CD1c-positive myeloid dendritic cell (primary cell): ENCODE data around the gene C12orf43.

ENCODE experiments used
- DNase-seq: peaks from one replicate; pipeline ENCODE4 v3.0.0-alpha.2; 2016; ENCODE audit errors: extremely low spot score

C12orf43 gene

GRCh38 chr12:121030576-121031212 lies 14.4 kb upstream of the C12orf43 start:
- DNase-seq, result no peak

GRCh38 chr12:121026274-121027045 lies 10.2 kb upstream of the C12orf43 start:
- no peak for DNase-seq

- no peak for DNase-seq
These were observed 9.3 kb upstream of the C12orf43 start for GRCh38 chr12:121025442-121026226.

GRCh38 chr12:121023799-121024198 lies 7.5 kb upstream of the C12orf43 start:
- DNase-seq, result no peak

GRCh38 chr12:121022713-121023112 lies 6.4 kb upstream of the C12orf43 start:
- no peak for DNase-seq

- DNase-seq, result no peak
These were observed 5.5 kb upstream of the C12orf43 start for GRCh38 chr12:121021754-121022153.

- DNase-seq, result no peak
These were observed 2.8 kb upstream of the C12orf43 start for GRCh38 chr12:121018860-121019617.

GRCh38 chr12:121017966-121018491 lies 1.7 kb upstream of the C12orf43 start:
- DNase-seq, result peak; percentile 30

- no peak for DNase-seq
These were observed 2.6 kb downstream of the C12orf43 start for GRCh38 chr12:121013715-121014114.

GRCh38 chr12:121011820-121012219 lies 4.5 kb downstream of the C12orf43 start:
- DNase-seq, result no peak

GRCh38 chr12:121010860-121011259 lies 5.4 kb downstream of the C12orf43 start:
- DNase-seq, result no peak

- DNase-seq, result no peak
These were observed 6.5 kb downstream of the C12orf43 start for GRCh38 chr12:121009741-121010140.

- DNase-seq, result no peak
These were observed 7.8 kb downstream of the C12orf43 start for GRCh38 chr12:121008347-121009098.

- DNase-seq, result peak; percentile 59
These were observed 10.9 kb downstream of the C12orf43 start for GRCh38 chr12:121005346-121005815.

GRCh38 chr12:121004253-121004815 lies 12.0 kb downstream of the C12orf43 start:
- no peak for DNase-seq

GRCh38 chr12:121003650-121004049 lies 12.6 kb downstream of the C12orf43 start:
- no peak for DNase-seq

- DNase-seq, result no peak
These were observed 14.3 kb downstream of the C12orf43 start for GRCh38 chr12:121001841-121002483.

GRCh38 chr12:121001060-121001459 lies 15.2 kb downstream of the C12orf43 start:
- no peak for DNase-seq

- no peak for DNase-seq
These were observed 15.8 kb downstream of the C12orf43 start for GRCh38 chr12:121000530-121000929.
